ENCODE measurements around the gene POM121C.
"Not testable (repeated sequence)": the region's sequence is repeated elsewhere in the genome, so short reads cannot be mapped to it uniquely, and the experiment has no call there.

DNA sequence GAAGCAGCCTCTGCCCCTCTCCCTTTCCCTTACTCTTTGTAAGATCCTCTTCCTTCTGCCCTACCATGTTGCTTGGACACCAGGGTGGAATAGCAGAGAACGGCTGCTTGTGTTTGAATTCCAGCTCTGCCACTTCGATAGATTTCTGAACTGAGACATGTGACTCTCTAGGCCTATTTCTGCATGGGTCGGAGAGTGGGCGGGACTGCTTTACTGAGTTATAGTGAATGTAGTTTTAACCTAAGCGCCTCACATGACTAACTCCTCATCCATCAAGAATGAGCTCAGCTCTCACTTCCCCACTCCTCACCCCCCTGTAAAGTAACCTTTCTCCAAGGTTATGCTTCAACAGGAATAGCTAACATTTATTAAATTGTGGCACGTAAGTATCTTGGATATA, 71.9 kb downstream of the POM121C start:
- TF ChIP-seq, protein P1, sequence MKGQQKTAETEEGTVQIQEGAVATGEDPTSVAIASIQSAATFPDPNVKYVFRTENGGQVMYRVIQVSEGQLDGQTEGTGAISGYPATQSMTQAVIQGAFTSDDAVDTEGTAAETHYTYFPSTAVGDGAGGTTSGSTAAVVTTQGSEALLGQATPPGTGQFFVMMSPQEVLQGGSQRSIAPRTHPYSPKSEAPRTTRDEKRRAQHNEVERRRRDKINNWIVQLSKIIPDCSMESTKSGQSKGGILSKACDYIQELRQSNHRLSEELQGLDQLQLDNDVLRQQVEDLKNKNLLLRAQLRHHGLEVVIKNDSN (IDR thresholded peaks at IDR 0.05; ENCODE audit: borderline replicate concordance, extremely low read length, insufficient read depth, low read depth, low read length) = not testable (repeated sequence)
- TF ChIP-seq SREBF2 (IDR thresholded peaks at IDR 0.05; ENCODE audit: low read length); SPI1 (IDR thresholded peaks at IDR 0.05; ENCODE audit: borderline replicate concordance, insufficient read depth, low read depth, low read length); POLR2AphosphoS5 (IDR thresholded peaks at IDR 0.05; ENCODE audit: low read length); ZNF24 (IDR thresholded peaks at IDR 0.05); NFIC (IDR thresholded peaks at IDR 0.05; ENCODE audit: low read depth, low read length); SMAD5 (IDR thresholded peaks at IDR 0.05; ENCODE audit: low read depth); FOS (IDR thresholded peaks at IDR 0.05; ENCODE audit: borderline replicate concordance, extremely low read depth, insufficient read length); RB1 (IDR thresholded peaks at IDR 0.05; ENCODE audit: borderline replicate concordance); CEBPB (IDR thresholded peaks at IDR 0.05; ENCODE audit: borderline replicate concordance in 1 of 2, low read depth in 2 of 2, low read length in 2 of 2); POLR2A (IDR thresholded peaks at IDR 0.05; ENCODE audit: low read depth, low read length); NFYB (IDR thresholded peaks at IDR 0.05; ENCODE audit: insufficient read depth, low read depth, low read length): not testable (repeated sequence)
- TF ChIP-seq, protein P2, sequence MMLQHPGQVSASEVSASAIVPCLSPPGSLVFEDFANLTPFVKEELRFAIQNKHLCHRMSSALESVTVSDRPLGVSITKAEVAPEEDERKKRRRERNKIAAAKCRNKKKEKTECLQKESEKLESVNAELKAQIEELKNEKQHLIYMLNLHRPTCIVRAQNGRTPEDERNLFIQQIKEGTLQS (IDR thresholded peaks at IDR 0.05; ENCODE audit: borderline replicate concordance, extremely low read depth, low read depth, low read length) = not testable (repeated sequence)
- TF ChIP-seq, protein P3, sequence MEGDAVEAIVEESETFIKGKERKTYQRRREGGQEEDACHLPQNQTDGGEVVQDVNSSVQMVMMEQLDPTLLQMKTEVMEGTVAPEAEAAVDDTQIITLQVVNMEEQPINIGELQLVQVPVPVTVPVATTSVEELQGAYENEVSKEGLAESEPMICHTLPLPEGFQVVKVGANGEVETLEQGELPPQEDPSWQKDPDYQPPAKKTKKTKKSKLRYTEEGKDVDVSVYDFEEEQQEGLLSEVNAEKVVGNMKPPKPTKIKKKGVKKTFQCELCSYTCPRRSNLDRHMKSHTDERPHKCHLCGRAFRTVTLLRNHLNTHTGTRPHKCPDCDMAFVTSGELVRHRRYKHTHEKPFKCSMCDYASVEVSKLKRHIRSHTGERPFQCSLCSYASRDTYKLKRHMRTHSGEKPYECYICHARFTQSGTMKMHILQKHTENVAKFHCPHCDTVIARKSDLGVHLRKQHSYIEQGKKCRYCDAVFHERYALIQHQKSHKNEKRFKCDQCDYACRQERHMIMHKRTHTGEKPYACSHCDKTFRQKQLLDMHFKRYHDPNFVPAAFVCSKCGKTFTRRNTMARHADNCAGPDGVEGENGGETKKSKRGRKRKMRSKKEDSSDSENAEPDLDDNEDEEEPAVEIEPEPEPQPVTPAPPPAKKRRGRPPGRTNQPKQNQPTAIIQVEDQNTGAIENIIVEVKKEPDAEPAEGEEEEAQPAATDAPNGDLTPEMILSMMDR (IDR thresholded peaks at IDR 0.05 in 2 of 3, conservative IDR thresholded peaks at IDR 0.05 in 1 of 3; ENCODE audit: control insufficient read depth in 2 of 3, extremely low read depth in 1 of 3, insufficient read depth in 1 of 3, low read depth in 3 of 3, low read length in 3 of 3) = not testable (repeated sequence)
